CD4-positive, alpha-beta T cell (primary cell): ENCODE data around the gene ADGRD1. TPM values are rescaled to one million over a fixed set of nuclear protein-coding genes. Genes with fewer than 3 reads are reported as not detected.

Source experiments
- ATAC-seq: fragments of 200-7000 bp; cut with Tn5 transposase; one replicate; pipeline ENCODE4 v1.10.0; 2022; ENCODE audit warnings: mild to moderate bottlenecking; ENCODE audit not compliant: poor library complexity
- CTCF ChIA-PET: fragments of 350-600 bp; sonication (Branson Sonifier 250); formaldehyde crosslinking; loops from one replicate; lab custom pipeline; 2021; ENCODE audit warnings: antibody characterized with exemption, inconsistent platforms; lab: Charles Lee
- POLR2A ChIA-PET: fragments of 350-600 bp; sonication (Branson Sonifier 250); formaldehyde crosslinking; loops from one replicate; lab custom pipeline; 2021; ENCODE audit warnings: antibody characterized with exemption, inconsistent platforms; lab: Charles Lee
- DNase-seq, 14 experiments: peaks; one replicate each; pipeline ENCODE4 v3.0.0-alpha.2; 2013 to 2020; ENCODE audit warnings: mixed read lengths in 2 of 14
- H3K27ac ChIP-seq, 2 donors: one replicate each; pipeline versions ENCODE4 v1.5.1 to v1.7.0; 2013; ENCODE audit warnings: low read length in 2 of 2, low read depth in 1 of 2, mild to moderate bottlenecking in 1 of 2
- H3K27me3 ChIP-seq, 2 experiments: 1 replicate in 1 of 2; 2 replicates in 1 of 2; pipeline versions ENCODE4 v1.6.1 to v1.7.0; 2013; ENCODE audit warnings: low read length in 2 of 2, control low read depth in 1 of 2, mild to moderate bottlenecking in 1 of 2, moderate library complexity in 1 of 2; ENCODE audit not compliant: insufficient read depth in 2 of 2, control insufficient read depth in 1 of 2
- H3K36me3 ChIP-seq: one replicate; pipeline ENCODE4 v1.6.1; 2013; ENCODE audit warnings: low read length, control low read depth; ENCODE audit not compliant: insufficient read depth
- H3K4me1 ChIP-seq: one replicate; pipeline ENCODE4 v1.6.1; 2013; ENCODE audit warnings: low read length, control low read depth; ENCODE audit not compliant: insufficient read depth
- H3K4me3 ChIP-seq: one replicate; pipeline ENCODE4 v1.5.1; 2013; ENCODE audit warnings: mild to moderate bottlenecking, low read length, moderate library complexity
- H3K9me3 ChIP-seq, 2 experiments: 1 replicate in 1 of 2; 2 replicates in 1 of 2; pipeline versions ENCODE4 v1.6.1 to v1.7.0; 2013; ENCODE audit warnings: low read length in 2 of 2, mild to moderate bottlenecking in 2 of 2, control low read depth in 1 of 2, moderate library complexity in 1 of 2; ENCODE audit not compliant: control insufficient read depth in 1 of 2, insufficient read depth in 1 of 2
- H3K27ac Mint-ChIP-seq: one replicate; pipeline ENCODE4 v1.8.0; 2020; ENCODE audit warnings: mixed read lengths
- H3K27me3 Mint-ChIP-seq: one replicate; pipeline ENCODE4 v1.8.0; 2021; ENCODE audit warnings: mixed read lengths
- H3K36me3 Mint-ChIP-seq: one replicate; pipeline ENCODE4 v1.8.0; 2021; ENCODE audit warnings: low read depth, mixed read lengths
- H3K4me1 Mint-ChIP-seq: one replicate; pipeline ENCODE4 v1.8.0; 2021; ENCODE audit warnings: low read depth, mixed read lengths
- H3K4me3 Mint-ChIP-seq: one replicate; pipeline ENCODE4 v1.8.0; 2020; ENCODE audit warnings: mild to moderate bottlenecking, mixed read lengths
- H3K9me3 Mint-ChIP-seq: one replicate; pipeline ENCODE4 v1.8.0; 2020; ENCODE audit warnings: mixed read lengths
- intact Hi-C, 2 experiments: fragments of 100-400 bp; cut with DNase I in 1 of 2; cut with micrococcal nuclease in 1 of 2; formaldehyde crosslinking; loops; one replicate each; pipeline versions ENCODE4 v1.15.1 to v1.9.0; 2023 to 2025; cut with DNase I, micrococcal nuclease
- total RNA-seq, 174 experiments: library from RNA in 2 of 174; stranded (reverse) in 2 of 174; gene quantifications; one replicate each; pipeline ENCODE4 v1.2.3 and lab custom pipeline; 2021 to 2026
- TF ChIP-seq, protein P1 (sequence below): fragments of 200-600 bp; IDR thresholded peaks from one replicate; pipeline ENCODE4 v1.8.0; 2022; ENCODE audit warnings: antibody characterized with exemption, mild to moderate bottlenecking

The ADGRD1 gene
- total RNA-seq, 2 experiments from 2014 or later, result 0.22 TPM; not detected in 1

DNA sequence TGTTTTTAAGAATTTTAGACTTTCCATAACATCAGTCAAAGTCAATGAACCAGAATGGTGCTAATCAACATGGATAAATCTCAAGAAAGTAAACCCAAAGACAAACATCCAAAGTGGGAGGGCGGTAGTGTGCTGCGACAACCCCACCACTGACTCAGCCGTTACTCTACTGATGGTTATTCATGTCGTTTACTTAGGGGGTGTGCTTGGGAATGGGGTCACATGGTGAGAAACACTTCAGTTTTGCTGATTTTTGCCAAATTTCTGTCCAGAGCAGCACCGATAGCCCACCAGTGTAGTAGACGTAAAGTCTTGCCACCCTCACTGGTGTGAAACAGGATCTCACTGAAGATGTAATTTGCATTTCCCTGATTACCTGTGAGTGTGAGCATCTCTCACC lies 99.9 kb downstream of the ADGRD1 start:
- H3K27ac Mint-ChIP-seq, result no peak overlapping the region
- no peaks in the 10 kb centered on the region for H3K36me3 Mint-ChIP-seq
- no peaks in the 10 kb centered on the region for H3K9me3 ChIP-seq
- TF ChIP-seq, protein P1, sequence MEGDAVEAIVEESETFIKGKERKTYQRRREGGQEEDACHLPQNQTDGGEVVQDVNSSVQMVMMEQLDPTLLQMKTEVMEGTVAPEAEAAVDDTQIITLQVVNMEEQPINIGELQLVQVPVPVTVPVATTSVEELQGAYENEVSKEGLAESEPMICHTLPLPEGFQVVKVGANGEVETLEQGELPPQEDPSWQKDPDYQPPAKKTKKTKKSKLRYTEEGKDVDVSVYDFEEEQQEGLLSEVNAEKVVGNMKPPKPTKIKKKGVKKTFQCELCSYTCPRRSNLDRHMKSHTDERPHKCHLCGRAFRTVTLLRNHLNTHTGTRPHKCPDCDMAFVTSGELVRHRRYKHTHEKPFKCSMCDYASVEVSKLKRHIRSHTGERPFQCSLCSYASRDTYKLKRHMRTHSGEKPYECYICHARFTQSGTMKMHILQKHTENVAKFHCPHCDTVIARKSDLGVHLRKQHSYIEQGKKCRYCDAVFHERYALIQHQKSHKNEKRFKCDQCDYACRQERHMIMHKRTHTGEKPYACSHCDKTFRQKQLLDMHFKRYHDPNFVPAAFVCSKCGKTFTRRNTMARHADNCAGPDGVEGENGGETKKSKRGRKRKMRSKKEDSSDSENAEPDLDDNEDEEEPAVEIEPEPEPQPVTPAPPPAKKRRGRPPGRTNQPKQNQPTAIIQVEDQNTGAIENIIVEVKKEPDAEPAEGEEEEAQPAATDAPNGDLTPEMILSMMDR, result no peak
- H3K27me3 Mint-ChIP-seq, result peaks cover 4% of the 10 kb centered on the region
- no peak overlapping the region for H3K27ac ChIP-seq
- H3K36me3 ChIP-seq, result no peaks in the 10 kb centered on the region
- CTCF ChIA-PET, result no interaction called here
- H3K4me3 ChIP-seq, result no peak overlapping the region
- no peak for DNase-seq
- H3K4me3 Mint-ChIP-seq, result no peak overlapping the region
- ATAC-seq, result no peak
- no peaks in the 10 kb centered on the region for H3K9me3 Mint-ChIP-seq
- H3K4me1 ChIP-seq, result no peaks in the 10 kb centered on the region
- H3K4me1 Mint-ChIP-seq, result no peaks in the 10 kb centered on the region
- POLR2A ChIA-PET, result no interaction called here
- intact Hi-C loops, result no loop called here
- H3K27me3 ChIP-seq, result no peaks in the 10 kb centered on the region

DNA sequence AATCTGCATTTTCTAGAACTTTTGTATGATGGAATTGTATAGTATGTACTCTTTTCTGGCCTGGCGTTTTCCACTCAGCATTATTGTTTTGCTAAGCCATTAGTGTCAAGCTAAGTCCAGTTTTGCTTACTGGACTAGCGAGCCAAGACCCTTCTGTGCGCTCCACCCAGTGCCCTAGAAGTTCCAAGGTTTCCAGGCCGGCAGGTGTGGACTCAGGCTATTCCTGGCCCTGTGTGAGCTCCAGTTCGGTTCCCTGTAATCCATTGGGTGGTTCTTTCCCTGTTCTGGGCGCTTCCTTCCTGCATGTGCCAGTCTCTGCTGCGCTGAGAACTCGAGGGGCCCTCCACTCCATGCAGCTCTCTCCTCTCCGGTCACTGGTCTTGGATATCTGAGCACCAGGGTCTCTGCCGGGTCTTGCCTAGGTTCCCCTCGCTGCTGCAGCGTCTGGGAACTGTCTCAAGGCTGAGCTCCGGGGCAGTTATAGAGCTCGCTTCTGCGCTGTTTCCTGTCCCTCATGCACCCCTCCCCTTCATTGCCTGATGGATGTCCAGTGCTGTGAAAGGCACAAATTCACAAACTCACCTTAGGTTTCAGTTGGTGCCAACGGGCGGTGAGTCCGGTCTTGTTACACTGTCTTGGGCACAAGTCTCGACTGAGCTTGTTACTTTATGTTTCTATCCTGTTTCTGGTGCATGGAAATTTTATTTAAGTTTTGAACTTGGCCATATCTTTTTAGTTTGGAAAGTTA lies 100.8 kb downstream of the ADGRD1 start:
- Histone ChIP-seq H3K9me3 (no peaks in the 10 kb centered on the region), H3K27ac (no peak overlapping the region), H3K36me3 (no peaks in the 10 kb centered on the region), H3K4me1 (no peaks in the 10 kb centered on the region), H3K4me3 (no peak overlapping the region), H3K27me3 (no peaks in the 10 kb centered on the region)
- no peak for ATAC-seq
- ChIA-PET POLR2A (no interaction called here), CTCF (no interaction called here)
- intact Hi-C loops, result no loop called here
- Mint-ChIP-seq H3K27me3 (peaks cover 4% of the 10 kb centered on the region), H3K9me3 (no peaks in the 10 kb centered on the region), H3K27ac (no peak overlapping the region), H3K36me3 (no peaks in the 10 kb centered on the region), H3K4me3 (no peak overlapping the region), H3K4me1 (no peaks in the 10 kb centered on the region)
- DNase-seq, result no peak
- TF ChIP-seq, protein P1, result no peak

DNA sequence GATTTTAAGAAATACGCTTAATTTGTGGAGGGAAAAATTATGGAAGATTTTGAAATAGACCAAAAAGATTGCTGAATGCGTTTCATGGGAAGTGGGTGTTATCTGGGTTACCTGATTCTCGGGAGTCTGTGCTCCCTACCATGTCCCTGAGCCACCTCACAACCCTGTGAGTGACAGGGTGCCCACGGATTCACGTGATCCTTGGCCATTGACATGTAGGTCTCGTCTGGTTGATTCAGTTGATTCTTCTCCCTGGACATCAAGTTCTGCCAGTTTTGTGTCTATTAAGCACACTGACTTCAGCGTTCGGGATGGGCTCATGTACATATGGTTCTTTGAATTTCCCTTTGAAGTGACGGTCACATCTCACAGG lies 101.4 kb downstream of the ADGRD1 start:
- Histone ChIP-seq H3K4me3 (no peak overlapping the region), H3K36me3 (no peaks in the 10 kb centered on the region), H3K27ac (no peak overlapping the region), H3K4me1 (no peaks in the 10 kb centered on the region), H3K9me3 (no peaks in the 10 kb centered on the region), H3K27me3 (peaks cover 0 to under 1% of the 10 kb centered on the region in 2 experiments)
- no peak for DNase-seq
- H3K4me3 Mint-ChIP-seq, result no peak overlapping the region
- no peaks in the 10 kb centered on the region for H3K9me3 Mint-ChIP-seq
- intact Hi-C loops, result no loop called here
- CTCF ChIA-PET, result no interaction called here
- H3K36me3 Mint-ChIP-seq, result no peaks in the 10 kb centered on the region
- no peak overlapping the region for H3K27ac Mint-ChIP-seq
- no peak for ATAC-seq
- TF ChIP-seq, protein P1, result no peak
- POLR2A ChIA-PET, result no interaction called here
- peaks cover 4% of the 10 kb centered on the region for H3K27me3 Mint-ChIP-seq
- no peaks in the 10 kb centered on the region for H3K4me1 Mint-ChIP-seq
